ENCODE results near the gene SOX5.

- TF ChIP-seq GATA3 (IDR thresholded peaks at IDR 0.05; ENCODE audit: low read depth, low read length) = no peak
- no peak for TF ChIP-seq GATA2 (IDR thresholded peaks at IDR 0.05; ENCODE audit: low read depth, low read length)
Observed at GRCh38 chr12:23831739-23832138, 117.7 kb downstream of the SOX5 start.
